ENCODE results near the gene MEIS2. TPM values are rescaled to one million over a fixed set of nuclear protein-coding genes. Genes with fewer than 3 reads are reported as not detected.

MEIS2 gene
- total and polyA plus RNA-seq, 5 experiments from 2014 or later: not detected

- POLR2A ChIA-PET: no interaction called here
- DNase-seq (no peak), ATAC-seq (no peak)
- Mint-ChIP-seq H3K4me1 (no peaks in the 10 kb centered on the region), H3K27ac (no peak overlapping the region), H3K4me3 (no peak overlapping the region), H3K36me3 (no peaks in the 10 kb centered on the region), H3K27me3 (peaks cover 0 to 5% (median 3%) of the 10 kb centered on the region in 5 donors), H3K9me3 (no peaks in the 10 kb centered on the region)
These were observed 133.6 kb downstream of the MEIS2 start for GRCh38 chr15:36966708-36967107.

- POLR2A ChIA-PET: no interaction called here
- H3K4me1 Mint-ChIP-seq: no peaks in the 10 kb centered on the region
- H3K27ac Mint-ChIP-seq: no peak overlapping the region
- ATAC-seq (no peak), DNase-seq (no peak)
- no peaks in the 10 kb centered on the region for H3K36me3 Mint-ChIP-seq
- H3K27me3 Mint-ChIP-seq: peaks cover 0 to 5% (median 3%) of the 10 kb centered on the region in 5 donors
- no peaks in the 10 kb centered on the region for H3K9me3 Mint-ChIP-seq
- no peak overlapping the region for H3K4me3 Mint-ChIP-seq
These were observed 134.6 kb downstream of the MEIS2 start for GRCh38 chr15:36965570-36966342.

GRCh38 chr15:36964626-36965025 is 135.7 kb downstream of the MEIS2 start:
- Mint-ChIP-seq H3K27me3 (peaks cover 0 to 5% (median 2%) of the 10 kb centered on the region in 5 donors), H3K36me3 (no peaks in the 10 kb centered on the region), H3K9me3 (no peaks in the 10 kb centered on the region), H3K4me1 (no peaks in the 10 kb centered on the region), H3K4me3 (no peak overlapping the region), H3K27ac (no peak overlapping the region)
- ATAC-seq (no peak), DNase-seq (no peak)
- POLR2A ChIA-PET: no interaction called here

DNA sequence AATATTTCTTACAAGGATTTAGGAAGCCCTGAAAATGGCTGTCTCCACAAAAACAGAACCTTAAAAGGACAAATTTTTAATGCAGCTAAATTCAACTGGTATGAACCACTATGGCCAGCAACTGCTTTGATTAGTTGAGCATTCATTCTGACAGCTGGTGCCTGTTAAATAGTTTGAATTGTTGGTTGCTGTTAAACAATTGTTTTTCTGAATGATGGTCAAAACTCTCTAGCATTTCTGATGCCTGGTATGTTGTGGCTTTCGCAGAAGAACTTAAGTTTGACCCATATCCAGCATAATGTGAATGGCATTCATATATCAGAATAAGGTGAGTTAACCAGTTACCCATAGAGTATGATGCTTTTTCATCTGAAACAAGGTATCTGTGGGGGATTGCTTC is 138.4 kb downstream of the MEIS2 start:
- POLR2A ChIA-PET: interaction anchor here (0.7 kb wide), 1 partner anchor 1616 kb away, joined by 3 read pairs; no protein-coding TSS in a partner anchor
- no peak for DNase-seq
- Mint-ChIP-seq H3K9me3 (peaks cover 0 to 3% (median 0%) of the 10 kb centered on the region in 9 donors), H3K27me3 (peaks cover 0 to 4% (median 0%) of the 10 kb centered on the region in 5 donors), H3K36me3 (no peaks in the 10 kb centered on the region), H3K27ac (no peak overlapping the region), H3K4me1 (no peaks in the 10 kb centered on the region), H3K4me3 (no peak overlapping the region)
- ATAC-seq: no peak

- POLR2A ChIA-PET: no interaction called here
- Mint-ChIP-seq H3K9me3 (peaks cover 0 to 3% (median 0%) of the 10 kb centered on the region in 9 donors), H3K27me3 (peaks cover 0 to 4% (median 3%) of the 10 kb centered on the region in 5 donors), H3K27ac (no peak overlapping the region), H3K4me1 (no peaks in the 10 kb centered on the region), H3K36me3 (no peaks in the 10 kb centered on the region), H3K4me3 (no peak overlapping the region)
- no peak for DNase-seq
- no peak for ATAC-seq
These were observed 139.5 kb downstream of the MEIS2 start for GRCh38 chr15:36960947-36961227.

GRCh38 chr15:36960179-36960946 is 140.0 kb downstream of the MEIS2 start:
- H3K4me1 Mint-ChIP-seq: no peaks in the 10 kb centered on the region
- H3K9me3 Mint-ChIP-seq: peaks cover 0 to 3% (median 0%) of the 10 kb centered on the region in 9 donors
- POLR2A ChIA-PET: no interaction called here
- H3K36me3 Mint-ChIP-seq: no peaks in the 10 kb centered on the region
- H3K27me3 Mint-ChIP-seq: peaks cover 0 to 4% (median 4%) of the 10 kb centered on the region in 5 donors
- no peak for DNase-seq
- ATAC-seq: no peak
- H3K27ac Mint-ChIP-seq: peak overlapping the region in 1 of 10 donors; percentile 41
- no peak overlapping the region for H3K4me3 Mint-ChIP-seq

DNA sequence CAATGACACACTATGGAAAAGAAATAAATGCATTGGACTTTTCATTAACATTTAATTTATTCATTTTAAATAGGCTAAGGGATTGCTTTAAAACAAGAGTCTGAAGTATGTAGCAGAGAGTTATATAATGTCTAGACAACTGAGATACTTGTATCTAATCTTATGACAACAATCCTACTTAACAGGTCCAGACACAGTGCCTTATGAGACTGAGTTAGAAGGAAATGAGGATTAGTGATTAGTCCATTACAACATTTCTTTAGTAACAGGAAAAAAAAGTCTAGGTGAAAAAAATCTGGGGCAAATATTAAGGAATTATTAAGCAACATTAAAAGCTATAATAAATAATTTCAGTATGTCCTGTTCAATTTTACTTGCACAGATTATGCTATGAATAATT is 140.6 kb downstream of the MEIS2 start:
- no peaks in the 10 kb centered on the region for H3K36me3 Mint-ChIP-seq
- no peak overlapping the region for H3K27ac Mint-ChIP-seq
- no peak for ATAC-seq
- no peak overlapping the region for H3K4me3 Mint-ChIP-seq
- POLR2A ChIA-PET: no interaction called here
- no peak for DNase-seq
- H3K9me3 Mint-ChIP-seq: peaks cover 0 to 3% (median 0%) of the 10 kb centered on the region in 9 donors
- H3K4me1 Mint-ChIP-seq: no peaks in the 10 kb centered on the region
- peaks cover 0 to 4% (median 4%) of the 10 kb centered on the region in 5 donors for H3K27me3 Mint-ChIP-seq

GRCh38 chr15:36958606-36959005 is 141.7 kb downstream of the MEIS2 start:
- Mint-ChIP-seq H3K27me3 (peaks cover 0 to 4% (median 4%) of the 10 kb centered on the region in 5 donors), H3K4me1 (no peaks in the 10 kb centered on the region), H3K4me3 (no peak overlapping the region), H3K27ac (no peak overlapping the region), H3K9me3 (peaks cover 0 to 3% (median 0%) of the 10 kb centered on the region in 9 donors), H3K36me3 (no peaks in the 10 kb centered on the region)
- no peak for DNase-seq
- ATAC-seq: no peak
- POLR2A ChIA-PET: no interaction called here

GRCh38 chr15:36954486-36954885 is 145.9 kb downstream of the MEIS2 start:
- Mint-ChIP-seq H3K4me3 (no peak overlapping the region), H3K9me3 (peaks cover 0 to 6% (median 0%) of the 10 kb centered on the region in 9 donors), H3K36me3 (no peaks in the 10 kb centered on the region), H3K27ac (no peak overlapping the region), H3K27me3 (peaks cover 0 to 6% (median 4%) of the 10 kb centered on the region in 5 donors), H3K4me1 (no peaks in the 10 kb centered on the region)
- POLR2A ChIA-PET: no interaction called here
- no peak for DNase-seq
- no peak for ATAC-seq

- no peak overlapping the region for H3K4me3 Mint-ChIP-seq
- H3K27me3 Mint-ChIP-seq: peaks cover 0 to 6% (median 4%) of the 10 kb centered on the region in 5 donors
- no peaks in the 10 kb centered on the region for H3K36me3 Mint-ChIP-seq
- POLR2A ChIA-PET: no interaction called here
- H3K9me3 Mint-ChIP-seq: peaks cover 0 to 6% (median 0%) of the 10 kb centered on the region in 9 donors
- no peak for DNase-seq
- H3K27ac Mint-ChIP-seq: no peak overlapping the region
- ATAC-seq: no peak
- no peaks in the 10 kb centered on the region for H3K4me1 Mint-ChIP-seq
These were observed 147.0 kb downstream of the MEIS2 start for GRCh38 chr15:36953346-36953745.

- DNase-seq (no peak), ATAC-seq (no peak)
- Mint-ChIP-seq H3K9me3 (peaks cover 0 to 3% (median 0%) of the 10 kb centered on the region in 9 donors), H3K4me3 (no peak overlapping the region), H3K4me1 (no peaks in the 10 kb centered on the region), H3K27ac (no peak overlapping the region), H3K36me3 (no peaks in the 10 kb centered on the region), H3K27me3 (peaks cover 5 to 15% (median 8%) of the 10 kb centered on the region in 5 donors)
- POLR2A ChIA-PET: no interaction called here
These were observed 148.6 kb downstream of the MEIS2 start for GRCh38 chr15:36951731-36952247.

DNA sequence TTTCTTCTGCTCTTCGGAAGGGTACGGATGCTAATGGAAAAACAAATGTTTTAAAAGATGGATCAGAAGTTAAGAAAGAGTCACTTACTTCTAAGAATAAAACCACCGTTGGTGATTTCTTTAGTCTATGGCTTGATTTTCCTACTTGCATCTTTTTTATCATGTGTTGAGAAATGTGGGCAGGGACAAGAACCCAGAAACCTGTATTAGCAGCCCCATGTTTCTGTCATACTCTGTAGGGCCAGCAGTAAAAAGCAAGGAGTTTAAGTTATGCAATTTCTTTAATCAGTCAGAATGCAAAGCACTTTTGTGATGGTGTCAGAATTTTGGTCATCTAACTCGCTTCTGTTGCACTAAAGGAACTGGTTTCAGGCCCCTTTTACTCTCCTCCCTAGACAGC is 150.0 kb downstream of the MEIS2 start:
- no peak for DNase-seq
- Mint-ChIP-seq H3K4me1 (no peaks in the 10 kb centered on the region), H3K9me3 (peaks cover 0 to 3% (median 0%) of the 10 kb centered on the region in 9 donors), H3K27ac (no peak overlapping the region), H3K4me3 (no peak overlapping the region), H3K27me3 (peaks cover 4 to 21% (median 7%) of the 10 kb centered on the region in 5 donors), H3K36me3 (no peaks in the 10 kb centered on the region)
- ATAC-seq: no peak
- POLR2A ChIA-PET: no interaction called here

DNA sequence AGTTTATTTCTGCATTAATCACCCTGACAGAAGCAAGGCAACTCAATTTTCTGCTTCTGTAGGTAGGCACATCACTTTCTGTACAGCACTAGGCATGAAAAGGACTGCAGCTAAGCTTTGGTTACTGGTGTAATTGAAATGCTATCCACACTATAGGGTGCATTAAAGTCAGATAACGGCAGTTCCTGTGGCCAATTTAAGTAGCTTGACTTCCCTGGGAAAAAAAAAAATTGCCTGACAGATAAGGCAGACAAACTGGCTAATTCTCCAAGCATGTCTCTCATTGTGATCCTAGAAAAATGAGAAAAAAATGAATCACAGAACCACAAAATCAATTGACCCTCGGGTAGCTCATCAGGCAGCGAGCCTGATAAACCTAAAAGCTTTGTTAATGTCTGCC is 151.4 kb downstream of the MEIS2 start:
- POLR2A ChIA-PET: no interaction called here
- no peak overlapping the region for H3K27ac Mint-ChIP-seq
- no peaks in the 10 kb centered on the region for H3K36me3 Mint-ChIP-seq
- ATAC-seq: no peak
- no peak overlapping the region for H3K4me3 Mint-ChIP-seq
- peaks cover 0 to 3% (median 0%) of the 10 kb centered on the region in 9 donors for H3K9me3 Mint-ChIP-seq
- no peak for DNase-seq
- H3K27me3 Mint-ChIP-seq: peaks cover 5 to 34% (median 10%) of the 10 kb centered on the region in 5 donors
- H3K4me1 Mint-ChIP-seq: no peaks in the 10 kb centered on the region
